SU-DHL-6 (cell line): ENCODE results near the gene SLC26A9.

ENCODE experiments used
- H2AFZ ChIP-seq: fragments of 200-600 bp; sonication (generic); 2 replicates; pipeline ENCODE4 v1.6.1; 2014; ENCODE audit warnings: low read depth, mild to moderate bottlenecking, moderate library complexity, mixed read lengths, antibody characterized with exemption, low read length; ENCODE audit not compliant: severe bottlenecking
- H3F3A ChIP-seq: fragments of 200-600 bp; shearing (Covaris generic); 2 replicates; pipeline ENCODE4 v1.6.0; 2016; ENCODE audit warnings: antibody characterized with exemption, mild to moderate bottlenecking; ENCODE audit not compliant: insufficient read depth
- H3K27ac ChIP-seq: fragments of 200-600 bp; sonication (generic); 2 replicates; pipeline ENCODE4 v1.5.1; 2016; ENCODE audit warnings: low read depth, mild to moderate bottlenecking, low read length, moderate library complexity, mixed read lengths
- H3K27me3 ChIP-seq: fragments of 200-600 bp; sonication (generic), shearing (Covaris generic); 2 replicates; pipeline ENCODE4 v1.6.0; 2014; ENCODE audit warnings: mild to moderate bottlenecking, low read length
- H3K36me3 ChIP-seq: fragments of 200-600 bp; sonication (generic); 2 replicates; pipeline ENCODE4 v1.6.1; 2014; ENCODE audit warnings: mild to moderate bottlenecking, low read length, mixed read lengths
- H3K4me2 ChIP-seq: fragments of 300-600, 200-600 bp; shearing (Covaris generic), sonication (generic); 2 replicates; pipeline ENCODE4 v1.6.0; 2014; ENCODE audit warnings: low read length, low read depth, mild to moderate bottlenecking; ENCODE audit not compliant: poor library complexity, severe bottlenecking
- H3K4me3 ChIP-seq: fragments of 200-600 bp; sonication (generic); 2 replicates; pipeline ENCODE4 v1.5.1; 2014; ENCODE audit warnings: antibody characterized with exemption, low read length, mild to moderate bottlenecking, mixed read lengths; ENCODE audit not compliant: insufficient read depth, poor library complexity, severe bottlenecking
- H3K79me2 ChIP-seq: fragments of 200-600 bp; sonication (generic); 2 replicates; pipeline ENCODE4 v1.6.1; 2014; ENCODE audit warnings: mild to moderate bottlenecking, low read length, moderate library complexity; ENCODE audit not compliant: insufficient read depth
- H3K9ac ChIP-seq: fragments of 200-600 bp; sonication (generic); 2 replicates; pipeline ENCODE4 v1.7.0; 2014; ENCODE audit warnings: mild to moderate bottlenecking, low read length
- H3K9me2 ChIP-seq: fragments of 200-600 bp; sonication (generic); replicated peaks from 2 replicates; pipeline ENCODE4 v1.6.1; 2014; ENCODE audit warnings: low read length; ENCODE audit not compliant: insufficient read depth
- H3K9me3 ChIP-seq: fragments of 200-600 bp; sonication (generic); 2 replicates; pipeline ENCODE4 v1.6.1; 2014; ENCODE audit warnings: low read length, mixed read lengths; ENCODE audit not compliant: insufficient read depth
- H4K20me1 ChIP-seq: fragments of 200-600 bp; sonication (generic); 2 replicates; pipeline ENCODE4 v1.6.1; 2014; ENCODE audit warnings: low read depth, mild to moderate bottlenecking, antibody characterized with exemption, low read length, moderate library complexity, mixed read lengths
- EZH2phosphoT487 ChIP-seq: fragments of 200-600 bp; sonication (generic), shearing (Covaris generic); conservative IDR thresholded peaks from 2 replicates; pipeline ENCODE4 v1.6.1; 2018; ENCODE audit warnings: mild to moderate bottlenecking, antibody characterized with exemption, low read length, moderate library complexity, mixed read lengths
- TF ChIP-seq, protein P1 (sequence below): fragments of 200-600 bp; sonication (generic); IDR thresholded peaks from one replicate; pipeline ENCODE4 v1.5.1; 2017; ENCODE audit warnings: antibody characterized with exemption, mild to moderate bottlenecking, low read length, moderate library complexity; ENCODE audit not compliant: insufficient read depth, poor library complexity, severe bottlenecking

The SLC26A9 gene

GRCh38 chr1:205962821-205963221, 19.6 kb upstream of the SLC26A9 start:
- Histone ChIP-seq H3K4me3 (no peak overlapping the region), H3K79me2 (no peaks in the 10 kb centered on the region), H3K9ac (no peak overlapping the region), H2AFZ (no peak overlapping the region), H3K36me3 (no peaks in the 10 kb centered on the region), H3F3A (no peaks in the 10 kb centered on the region), H4K20me1 (no peaks in the 10 kb centered on the region), H3K4me2 (no peak overlapping the region), H3K9me3 (no peaks in the 10 kb centered on the region), H3K27me3 (no peaks in the 10 kb centered on the region), H3K9me2 (no peaks in the 10 kb centered on the region), H3K27ac (no peak overlapping the region)
- no peak for TF ChIP-seq EZH2phosphoT487
- TF ChIP-seq, protein P1, sequence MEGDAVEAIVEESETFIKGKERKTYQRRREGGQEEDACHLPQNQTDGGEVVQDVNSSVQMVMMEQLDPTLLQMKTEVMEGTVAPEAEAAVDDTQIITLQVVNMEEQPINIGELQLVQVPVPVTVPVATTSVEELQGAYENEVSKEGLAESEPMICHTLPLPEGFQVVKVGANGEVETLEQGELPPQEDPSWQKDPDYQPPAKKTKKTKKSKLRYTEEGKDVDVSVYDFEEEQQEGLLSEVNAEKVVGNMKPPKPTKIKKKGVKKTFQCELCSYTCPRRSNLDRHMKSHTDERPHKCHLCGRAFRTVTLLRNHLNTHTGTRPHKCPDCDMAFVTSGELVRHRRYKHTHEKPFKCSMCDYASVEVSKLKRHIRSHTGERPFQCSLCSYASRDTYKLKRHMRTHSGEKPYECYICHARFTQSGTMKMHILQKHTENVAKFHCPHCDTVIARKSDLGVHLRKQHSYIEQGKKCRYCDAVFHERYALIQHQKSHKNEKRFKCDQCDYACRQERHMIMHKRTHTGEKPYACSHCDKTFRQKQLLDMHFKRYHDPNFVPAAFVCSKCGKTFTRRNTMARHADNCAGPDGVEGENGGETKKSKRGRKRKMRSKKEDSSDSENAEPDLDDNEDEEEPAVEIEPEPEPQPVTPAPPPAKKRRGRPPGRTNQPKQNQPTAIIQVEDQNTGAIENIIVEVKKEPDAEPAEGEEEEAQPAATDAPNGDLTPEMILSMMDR, result no peak

- Histone ChIP-seq H3K9me3 (no peaks in the 10 kb centered on the region), H3K36me3 (no peaks in the 10 kb centered on the region), H3K79me2 (no peaks in the 10 kb centered on the region), H3K4me3 (no peak overlapping the region), H3K9me2 (no peaks in the 10 kb centered on the region), H4K20me1 (no peaks in the 10 kb centered on the region), H3K27me3 (no peaks in the 10 kb centered on the region), H3K27ac (no peak overlapping the region), H3K4me2 (no peak overlapping the region), H3K9ac (no peak overlapping the region), H2AFZ (no peak overlapping the region), H3F3A (no peaks in the 10 kb centered on the region)
- TF ChIP-seq EZH2phosphoT487, result no peak
- TF ChIP-seq, protein P1, result no peak
These were observed 18.9 kb upstream of the SLC26A9 start for GRCh38 chr1:205961991-205962820.

DNA sequence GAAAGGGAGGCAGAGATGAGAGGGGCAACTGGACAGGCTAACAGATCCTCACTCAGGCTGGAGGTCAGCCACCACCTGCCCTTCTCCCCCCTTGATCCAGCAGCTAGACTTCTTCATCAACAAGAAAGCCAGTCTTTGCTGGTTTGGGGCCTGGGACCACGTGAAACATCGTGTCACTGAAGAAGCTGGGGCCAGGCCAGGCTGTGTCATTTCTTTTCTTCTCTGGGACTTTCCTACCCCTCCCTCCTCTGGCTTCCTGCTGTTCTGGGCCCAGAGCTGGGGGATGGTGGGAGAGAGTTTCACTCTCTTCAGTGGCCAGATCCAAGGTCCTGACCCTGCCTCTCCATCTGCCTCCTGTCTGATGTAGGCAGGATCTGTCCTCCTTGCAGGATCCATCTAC, 18.1 kb upstream of the SLC26A9 start:
- Histone ChIP-seq H3K79me2 (no peaks in the 10 kb centered on the region), H3K9ac (no peak overlapping the region), H3K9me2 (no peaks in the 10 kb centered on the region), H3K4me3 (no peak overlapping the region), H3K27ac (no peak overlapping the region), H3K27me3 (no peaks in the 10 kb centered on the region), H3F3A (no peaks in the 10 kb centered on the region), H3K4me2 (no peak overlapping the region), H4K20me1 (no peaks in the 10 kb centered on the region), H2AFZ (no peak overlapping the region), H3K9me3 (no peaks in the 10 kb centered on the region), H3K36me3 (no peaks in the 10 kb centered on the region)
- no peak for TF ChIP-seq EZH2phosphoT487
- TF ChIP-seq, protein P1, result no peak
